ENCODE data around the gene TAF10.

- no peak for TF ChIP-seq POLR2A (IDR thresholded peaks at IDR 0.05)
- TF ChIP-seq, protein P1, sequence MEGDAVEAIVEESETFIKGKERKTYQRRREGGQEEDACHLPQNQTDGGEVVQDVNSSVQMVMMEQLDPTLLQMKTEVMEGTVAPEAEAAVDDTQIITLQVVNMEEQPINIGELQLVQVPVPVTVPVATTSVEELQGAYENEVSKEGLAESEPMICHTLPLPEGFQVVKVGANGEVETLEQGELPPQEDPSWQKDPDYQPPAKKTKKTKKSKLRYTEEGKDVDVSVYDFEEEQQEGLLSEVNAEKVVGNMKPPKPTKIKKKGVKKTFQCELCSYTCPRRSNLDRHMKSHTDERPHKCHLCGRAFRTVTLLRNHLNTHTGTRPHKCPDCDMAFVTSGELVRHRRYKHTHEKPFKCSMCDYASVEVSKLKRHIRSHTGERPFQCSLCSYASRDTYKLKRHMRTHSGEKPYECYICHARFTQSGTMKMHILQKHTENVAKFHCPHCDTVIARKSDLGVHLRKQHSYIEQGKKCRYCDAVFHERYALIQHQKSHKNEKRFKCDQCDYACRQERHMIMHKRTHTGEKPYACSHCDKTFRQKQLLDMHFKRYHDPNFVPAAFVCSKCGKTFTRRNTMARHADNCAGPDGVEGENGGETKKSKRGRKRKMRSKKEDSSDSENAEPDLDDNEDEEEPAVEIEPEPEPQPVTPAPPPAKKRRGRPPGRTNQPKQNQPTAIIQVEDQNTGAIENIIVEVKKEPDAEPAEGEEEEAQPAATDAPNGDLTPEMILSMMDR (IDR thresholded peaks at IDR 0.05) = no peak
Measured at GRCh38 chr11:6618117-6619003, 6.3 kb upstream of the TAF10 start.

All from testis (tissue), 2 donors.